GM10248 (cell line): ENCODE measurements around the gene ROR2.

ENCODE experiments used
- CTCF ChIA-PET: fragments of 300-600 bp; sonication (Branson Sonifier 250); formaldehyde crosslinking; extraction: SDS; loops from one replicate; lab custom pipeline; 2021; ENCODE audit warnings: antibody characterized with exemption; lab: Yijun Ruan, JAX
- POLR2A ChIA-PET: fragments of 350-650 bp; sonication (Branson Sonifier 250); formaldehyde crosslinking; extraction: SDS; loops from one replicate; lab custom pipeline; 2020; ENCODE audit warnings: antibody characterized with exemption; lab: Yijun Ruan, JAX
- DNase-seq: peaks from one replicate; pipeline ENCODE4 v3.0.0; 2012; ENCODE audit errors: extremely low spot score
- CTCF ChIP-seq: IDR thresholded peaks from 2 replicates; pipeline ENCODE4 v1.5.1; 2012; ENCODE audit warnings: mild to moderate bottlenecking, low read depth; ENCODE audit errors: extremely low read depth, missing control alignments, control extremely low read depth

ROR2 gene

GRCh38 chr9:91778031-91778430 lies 172.0 kb downstream of the ROR2 start:
- POLR2A ChIA-PET: no interaction called here
- CTCF ChIA-PET: no interaction called here
- no peak for TF ChIP-seq CTCF
- DNase-seq: no peak

GRCh38 chr9:91777292-91777830 lies 172.7 kb downstream of the ROR2 start:
- POLR2A ChIA-PET: no interaction called here
- CTCF ChIA-PET: interaction anchor here (1.0 to 4.2 kb wide), 6 partner anchors 16 to 204 kb away, joined by 3 to 18 read pairs (median 3); partner anchors contain the start of gene ROR2
- no peak for DNase-seq
- TF ChIP-seq CTCF: no peak

GRCh38 chr9:91776409-91777291 lies 173.4 kb downstream of the ROR2 start:
- ChIA-PET CTCF (interaction anchor here (1.0 to 4.2 kb wide), 11 partner anchors 10 to 205 kb away, joined by 3 to 18 read pairs (median 4); partner anchors contain the start of gene ROR2), POLR2A (no interaction called here)
- DNase-seq: no peak
- no peak for TF ChIP-seq CTCF

- POLR2A ChIA-PET: no interaction called here
- CTCF ChIA-PET: interaction anchor here (1.0 to 4.2 kb wide), 8 partner anchors 9 to 206 kb away, joined by 3 to 18 read pairs (median 4); partner anchors contain the start of gene ROR2
- no peak for DNase-seq
- no peak for TF ChIP-seq CTCF
These were observed 174.4 kb downstream of the ROR2 start for GRCh38 chr9:91775708-91776028.

- CTCF ChIA-PET: interaction anchor here (0.7 to 4.2 kb wide), 9 partner anchors 8 to 180 kb away, joined by 3 to 18 read pairs (median 5); partner anchors contain the start of gene ROR2
- POLR2A ChIA-PET: no interaction called here
- TF ChIP-seq CTCF: peak; percentile 86
- DNase-seq: peak; percentile 83
These were observed 174.9 kb downstream of the ROR2 start for GRCh38 chr9:91775011-91775707.

GRCh38 chr9:91773156-91773555 lies 176.9 kb downstream of the ROR2 start:
- ChIA-PET POLR2A (no interaction called here), CTCF (interaction anchor here (1.0 to 1.5 kb wide), 4 partner anchors 13 to 858 kb away, joined by 3 to 5 read pairs (median 3); no protein-coding TSS in a partner anchor)
- TF ChIP-seq CTCF: no peak
- peak; percentile 3 for DNase-seq
